Measurements from ENCODE around the gene BCKDHA.

- TF ChIP-seq, protein P1, sequence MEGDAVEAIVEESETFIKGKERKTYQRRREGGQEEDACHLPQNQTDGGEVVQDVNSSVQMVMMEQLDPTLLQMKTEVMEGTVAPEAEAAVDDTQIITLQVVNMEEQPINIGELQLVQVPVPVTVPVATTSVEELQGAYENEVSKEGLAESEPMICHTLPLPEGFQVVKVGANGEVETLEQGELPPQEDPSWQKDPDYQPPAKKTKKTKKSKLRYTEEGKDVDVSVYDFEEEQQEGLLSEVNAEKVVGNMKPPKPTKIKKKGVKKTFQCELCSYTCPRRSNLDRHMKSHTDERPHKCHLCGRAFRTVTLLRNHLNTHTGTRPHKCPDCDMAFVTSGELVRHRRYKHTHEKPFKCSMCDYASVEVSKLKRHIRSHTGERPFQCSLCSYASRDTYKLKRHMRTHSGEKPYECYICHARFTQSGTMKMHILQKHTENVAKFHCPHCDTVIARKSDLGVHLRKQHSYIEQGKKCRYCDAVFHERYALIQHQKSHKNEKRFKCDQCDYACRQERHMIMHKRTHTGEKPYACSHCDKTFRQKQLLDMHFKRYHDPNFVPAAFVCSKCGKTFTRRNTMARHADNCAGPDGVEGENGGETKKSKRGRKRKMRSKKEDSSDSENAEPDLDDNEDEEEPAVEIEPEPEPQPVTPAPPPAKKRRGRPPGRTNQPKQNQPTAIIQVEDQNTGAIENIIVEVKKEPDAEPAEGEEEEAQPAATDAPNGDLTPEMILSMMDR (IDR thresholded peaks at IDR 0.05), result no peak
- no peak for TF ChIP-seq POLR2A (IDR thresholded peaks at IDR 0.05)
Measured at GRCh38 chr19:41416194-41416674, 18.6 kb downstream of the BCKDHA start.

Data from esophagus squamous epithelium (tissue), 4 donors.